ENCODE data around the gene PIEZO1. TPM values are rescaled to one million over a fixed set of nuclear protein-coding genes. Genes with fewer than 3 reads are reported as not detected.

Gene PIEZO1
- total and polyA plus RNA-seq, 2 donors (not counting 1 experiment from before 2014, with no cell fraction given) = 94.5 to 313 TPM

- no peaks in the 10 kb centered on the region for H3K9me3 ChIP-seq (ENCODE audit: control insufficient read depth, insufficient read depth, low read depth, low read length)
- H3K36me3 ChIP-seq (ENCODE audit: control insufficient read depth, insufficient read depth, low read length) = no peaks in the 10 kb centered on the region
- no peaks in the 10 kb centered on the region for H4K20me1 ChIP-seq (ENCODE audit: control insufficient read depth, extremely low read depth, insufficient read depth, low read length)
- no peak overlapping the region for H2AFZ ChIP-seq (ENCODE audit: low read length)
- peaks cover 6% of the 10 kb centered on the region for H3K4me1 ChIP-seq (ENCODE audit: control insufficient read depth, extremely low read depth, insufficient read depth, low read length)
- TF ChIP-seq EZH2 (IDR thresholded peaks at IDR 0.05; ENCODE audit: low read length, missing control alignments) (no peak), CTCF (conservative IDR thresholded peaks at IDR 0.05 in 1 of 2, IDR thresholded peaks at IDR 0.05 in 1 of 2; ENCODE audit: low read depth in 1 of 2, low read length in 2 of 2) (no peak)
- H3K9ac ChIP-seq (ENCODE audit: insufficient read depth, low read length) = no peak overlapping the region
- H3K79me2 ChIP-seq (ENCODE audit: control insufficient read depth, insufficient read depth, low read length) = peaks cover 7% of the 10 kb centered on the region
- no peaks in the 10 kb centered on the region for H3K27me3 ChIP-seq (ENCODE audit: control insufficient read depth, insufficient read depth, low read length)
- H3K4me2 ChIP-seq (ENCODE audit: extremely low read depth, insufficient read depth, low read length) = no peak overlapping the region
- no peak overlapping the region for H3K27ac ChIP-seq (ENCODE audit: insufficient read depth, low read length)
- peak in 1 of 2 donors; percentile 30 for DNase-seq (ENCODE audit: low read depth in 2 of 2)
- no peak overlapping the region for H3K4me3 ChIP-seq (replicated peaks in 1 of 4; ENCODE audit: control extremely low read depth in 1 of 4, insufficient read depth in 1 of 4, low read depth in 3 of 4, low read length in 4 of 4)
These were observed 14.7 kb upstream of the PIEZO1 start for GRCh38 chr16:88799569-88800276.

- Histone ChIP-seq H3K27me3 (ENCODE audit: control insufficient read depth, insufficient read depth, low read length) (no peaks in the 10 kb centered on the region), H4K20me1 (ENCODE audit: control insufficient read depth, extremely low read depth, insufficient read depth, low read length) (no peaks in the 10 kb centered on the region), H3K4me2 (ENCODE audit: extremely low read depth, insufficient read depth, low read length) (no peak overlapping the region), H3K36me3 (ENCODE audit: control insufficient read depth, insufficient read depth, low read length) (no peaks in the 10 kb centered on the region), H3K4me3 (replicated peaks in 1 of 4; ENCODE audit: control extremely low read depth in 1 of 4, insufficient read depth in 1 of 4, low read depth in 3 of 4, low read length in 4 of 4) (no peak overlapping the region), H3K9me3 (ENCODE audit: control insufficient read depth, insufficient read depth, low read depth, low read length) (no peaks in the 10 kb centered on the region), H2AFZ (ENCODE audit: low read length) (no peak overlapping the region), H3K27ac (ENCODE audit: insufficient read depth, low read length) (no peak overlapping the region), H3K9ac (ENCODE audit: insufficient read depth, low read length) (no peak overlapping the region), H3K79me2 (ENCODE audit: control insufficient read depth, insufficient read depth, low read length) (no peaks in the 10 kb centered on the region), H3K4me1 (ENCODE audit: control insufficient read depth, extremely low read depth, insufficient read depth, low read length) (no peaks in the 10 kb centered on the region)
- TF ChIP-seq EZH2 (IDR thresholded peaks at IDR 0.05; ENCODE audit: low read length, missing control alignments) = no peak
- no peak for TF ChIP-seq CTCF (conservative IDR thresholded peaks at IDR 0.05 in 1 of 2, IDR thresholded peaks at IDR 0.05 in 1 of 2; ENCODE audit: low read depth in 1 of 2, low read length in 2 of 2)
- no peak for DNase-seq (ENCODE audit: low read depth in 2 of 2)
These were observed 13.9 kb upstream of the PIEZO1 start for GRCh38 chr16:88798772-88799455.

- Histone ChIP-seq H3K9me3 (ENCODE audit: control insufficient read depth, insufficient read depth, low read depth, low read length) (no peaks in the 10 kb centered on the region), H3K27ac (ENCODE audit: insufficient read depth, low read length) (no peak overlapping the region), H3K79me2 (ENCODE audit: control insufficient read depth, insufficient read depth, low read length) (no peaks in the 10 kb centered on the region), H3K4me2 (ENCODE audit: extremely low read depth, insufficient read depth, low read length) (no peak overlapping the region), H3K9ac (ENCODE audit: insufficient read depth, low read length) (no peak overlapping the region), H3K36me3 (ENCODE audit: control insufficient read depth, insufficient read depth, low read length) (no peaks in the 10 kb centered on the region), H3K4me1 (ENCODE audit: control insufficient read depth, extremely low read depth, insufficient read depth, low read length) (no peaks in the 10 kb centered on the region), H2AFZ (ENCODE audit: low read length) (no peak overlapping the region), H3K4me3 (replicated peaks in 1 of 4; ENCODE audit: control extremely low read depth in 1 of 4, insufficient read depth in 1 of 4, low read depth in 3 of 4, low read length in 4 of 4) (no peak overlapping the region), H4K20me1 (ENCODE audit: control insufficient read depth, extremely low read depth, insufficient read depth, low read length) (no peaks in the 10 kb centered on the region), H3K27me3 (ENCODE audit: control insufficient read depth, insufficient read depth, low read length) (no peaks in the 10 kb centered on the region)
- TF ChIP-seq EZH2 (IDR thresholded peaks at IDR 0.05; ENCODE audit: low read length, missing control alignments) (no peak), CTCF (conservative IDR thresholded peaks at IDR 0.05 in 1 of 2, IDR thresholded peaks at IDR 0.05 in 1 of 2; ENCODE audit: low read depth in 1 of 2, low read length in 2 of 2) (no peak)
- no peak for DNase-seq (ENCODE audit: low read depth in 2 of 2)
These were observed 13.1 kb upstream of the PIEZO1 start for GRCh38 chr16:88798073-88798472.

Data from fibroblast of lung (primary cell).